Activated naive CD4-positive, alpha-beta T cell treated with anti-CD3 and anti-CD28 coated beads, Interleukin-2, amount 10 ng/mL, durations not matched to agents 7 days and 5 days (primary cell): Measurements from ENCODE around the gene LAMA2.

Experiments
- CTCF ChIA-PET: fragments of 350-600 bp; sonication (Branson Sonifier 250); formaldehyde crosslinking; loops from one replicate; lab custom pipeline; 2021; ENCODE audit warnings: antibody characterized with exemption; lab: Charles Lee
- DNase-seq: peaks from one replicate; pipeline ENCODE4 v3.0.0-alpha.2; 2020
- H3K27ac Mint-ChIP-seq: one replicate; pipeline ENCODE4 v1.8.0; 2021; ENCODE audit warnings: mild to moderate bottlenecking, moderate library complexity, mixed read lengths
- H3K27me3 Mint-ChIP-seq: one replicate; pipeline ENCODE4 v1.8.0; 2021; ENCODE audit warnings: mild to moderate bottlenecking, mixed read lengths
- H3K36me3 Mint-ChIP-seq: one replicate; pipeline ENCODE4 v1.8.0; 2021; ENCODE audit warnings: mixed read lengths
- H3K4me1 Mint-ChIP-seq: one replicate; pipeline ENCODE4 v1.8.0; 2021; ENCODE audit warnings: mixed read lengths
- H3K4me3 Mint-ChIP-seq: one replicate; pipeline ENCODE4 v1.8.0; 2021; ENCODE audit warnings: mild to moderate bottlenecking, moderate library complexity, mixed read lengths
- H3K9me3 Mint-ChIP-seq: one replicate; pipeline ENCODE4 v1.8.0; 2021; ENCODE audit warnings: mixed read lengths

Gene LAMA2

DNA sequence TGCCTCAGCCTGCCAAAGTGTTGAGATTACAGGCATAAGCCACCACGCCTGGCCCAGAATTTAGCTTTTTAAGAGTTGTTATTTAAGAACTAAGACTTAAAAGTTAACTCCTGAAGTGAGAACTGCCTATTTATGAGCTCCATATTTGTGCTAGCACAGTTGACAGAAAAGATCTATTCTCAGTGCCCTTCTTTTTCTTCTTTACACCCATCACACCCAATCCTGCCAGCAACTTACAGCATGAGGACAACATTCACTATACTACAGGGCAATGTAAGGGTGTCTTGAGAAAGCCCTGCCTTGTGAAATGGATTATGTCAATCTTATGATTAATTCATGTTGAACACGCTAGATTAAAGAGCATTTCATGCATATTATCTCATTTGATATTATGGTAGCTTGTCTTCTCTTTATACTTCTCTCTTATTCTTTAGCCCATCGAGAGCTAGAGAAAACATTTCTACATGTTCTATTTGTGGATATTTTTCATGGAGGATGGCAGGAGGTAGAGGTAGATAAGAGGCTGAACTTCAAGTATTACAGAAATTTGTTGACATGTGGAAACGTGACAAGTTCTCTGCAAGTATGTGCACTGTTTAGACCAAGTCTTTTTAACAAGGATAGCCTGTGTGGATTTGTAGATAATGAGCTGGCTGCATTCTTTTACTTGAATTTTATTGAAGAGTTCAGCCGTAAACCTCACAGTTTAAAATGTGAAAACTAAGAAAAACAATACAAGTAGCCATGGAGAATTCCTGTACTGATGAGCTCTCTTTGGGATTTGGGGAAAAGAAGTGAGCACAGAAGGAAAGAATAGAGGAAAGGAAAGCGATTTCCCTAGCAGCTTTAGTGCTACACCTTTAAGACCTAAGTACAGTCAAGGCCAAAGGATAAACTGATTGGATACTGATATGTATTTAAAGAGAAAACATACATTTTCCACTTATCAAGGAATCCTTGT, 614.8 kb downstream of the LAMA2 start:
- no peak for DNase-seq
- H3K4me1 Mint-ChIP-seq = peaks cover 28% of the 10 kb centered on the region
- H3K36me3 Mint-ChIP-seq = no peaks in the 10 kb centered on the region
- no peaks in the 10 kb centered on the region for H3K9me3 Mint-ChIP-seq
- no peak overlapping the region for H3K4me3 Mint-ChIP-seq
- H3K27ac Mint-ChIP-seq = no peak overlapping the region
- CTCF ChIA-PET = interaction anchor here (0.6 to 1.9 kb wide), 14 partner anchors 8 to 524 kb away, joined by 3 to 10 read pairs (median 5); no protein-coding TSS in a partner anchor
- H3K27me3 Mint-ChIP-seq = no peaks in the 10 kb centered on the region

DNA sequence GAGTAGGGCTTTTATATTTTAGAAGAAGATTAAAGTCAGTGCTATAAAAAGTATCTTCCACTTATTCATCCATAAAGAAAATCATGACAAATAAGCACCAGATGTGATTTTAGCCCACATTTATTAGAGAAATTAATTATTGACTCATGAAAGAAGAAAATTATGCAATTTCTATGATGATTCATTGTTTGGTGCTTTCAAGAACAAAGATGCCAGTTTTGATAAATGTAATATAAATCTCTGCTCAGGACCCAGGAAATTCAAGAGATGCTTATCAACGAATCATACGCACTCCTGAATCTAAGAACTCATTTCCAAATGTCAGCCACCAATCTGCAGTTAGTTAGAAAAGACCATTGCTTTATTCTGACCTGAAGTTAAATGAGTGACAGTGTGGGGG, 615.6 kb downstream of the LAMA2 start:
- Mint-ChIP-seq H3K4me1 (peaks cover 28% of the 10 kb centered on the region), H3K27ac (no peak overlapping the region)

DNA sequence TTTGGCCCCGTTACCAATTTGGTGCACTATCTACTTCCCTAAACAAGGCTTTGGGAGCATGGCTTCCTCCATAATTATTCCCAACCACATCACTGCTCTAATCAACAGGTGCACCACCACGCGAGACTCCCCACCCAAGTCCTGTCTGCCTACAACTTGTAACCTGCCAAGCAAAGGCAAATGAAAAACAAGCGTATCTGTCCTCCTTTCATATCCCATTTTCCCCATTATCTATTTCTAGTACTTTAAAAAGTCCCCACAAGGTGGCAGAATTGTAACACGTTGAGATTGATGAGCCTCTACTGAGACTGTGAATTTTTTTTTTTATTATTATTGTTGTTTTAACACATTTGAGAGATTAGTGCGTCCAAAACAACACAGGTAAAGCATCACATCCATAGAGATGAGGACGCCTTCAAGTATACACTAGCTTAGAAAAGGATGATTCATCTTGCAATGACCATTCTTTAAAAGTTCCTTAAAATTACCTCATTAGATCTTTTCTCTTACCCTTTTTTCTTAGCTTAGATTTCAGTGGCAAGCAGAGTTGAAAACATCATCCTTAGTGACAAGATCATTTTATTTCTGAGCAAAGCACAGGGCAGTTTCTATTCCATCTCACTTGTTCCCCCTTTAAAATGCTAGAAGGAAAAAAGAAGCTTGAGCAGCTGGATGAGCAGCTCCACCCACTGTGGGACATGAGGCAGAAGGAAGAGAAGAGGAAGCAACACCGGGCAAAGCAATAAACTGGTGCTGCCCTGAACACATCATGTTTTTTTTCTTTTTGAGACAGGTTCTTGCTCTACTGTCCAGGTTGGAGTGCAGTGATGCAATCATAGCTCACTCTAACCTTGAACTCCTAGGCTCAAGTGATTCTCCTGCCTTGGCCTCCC, 616.3 kb downstream of the LAMA2 start:
- Mint-ChIP-seq H3K4me1 (peaks cover 28% of the 10 kb centered on the region), H3K27ac (no peak overlapping the region), H3K4me3 (no peak overlapping the region), H3K9me3 (no peaks in the 10 kb centered on the region), H3K27me3 (no peaks in the 10 kb centered on the region), H3K36me3 (no peaks in the 10 kb centered on the region)
- CTCF ChIA-PET = interaction anchor here (0.6 to 4.1 kb wide), 33 partner anchors 9 to 1199 kb away, joined by 3 to 28 read pairs (median 4); no protein-coding TSS in a partner anchor
- no peak for DNase-seq

More for the DNA sequence above, 615.6 kb downstream of the LAMA2 start:
- Mint-ChIP-seq H3K4me3 (no peak overlapping the region), H3K27me3 (no peaks in the 10 kb centered on the region), H3K36me3 (no peaks in the 10 kb centered on the region), H3K9me3 (no peaks in the 10 kb centered on the region)
- no peak for DNase-seq
- CTCF ChIA-PET = interaction anchor here (0.8 to 1.9 kb wide), 15 partner anchors 9 to 523 kb away, joined by 3 to 21 read pairs (median 6); no protein-coding TSS in a partner anchor

DNA sequence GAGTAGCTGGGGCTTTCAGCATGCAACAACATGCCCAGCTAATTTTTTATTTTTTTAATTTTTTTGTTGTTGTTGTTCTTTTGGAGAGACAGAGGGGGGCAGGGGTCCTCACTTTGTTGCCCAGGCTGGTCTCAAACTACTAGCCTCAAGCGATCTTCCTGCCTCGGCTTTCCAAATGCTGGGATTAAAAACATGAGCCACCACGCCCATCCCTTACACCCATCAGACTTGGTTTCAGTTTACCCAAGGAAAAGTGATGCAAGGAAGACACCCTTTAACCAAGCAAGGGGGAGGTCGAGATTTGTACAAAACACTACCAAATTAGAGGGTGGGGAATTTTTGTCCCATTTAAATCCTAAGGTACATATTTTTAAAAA, 616.9 kb downstream of the LAMA2 start:
- Mint-ChIP-seq H3K27ac (no peak overlapping the region), H3K36me3 (no peaks in the 10 kb centered on the region), H3K9me3 (no peaks in the 10 kb centered on the region), H3K27me3 (no peaks in the 10 kb centered on the region), H3K4me3 (no peak overlapping the region), H3K4me1 (peaks cover 28% of the 10 kb centered on the region)
- CTCF ChIA-PET = interaction anchor here (0.6 to 4.1 kb wide), 30 partner anchors 9 to 1198 kb away, joined by 3 to 28 read pairs (median 4); no protein-coding TSS in a partner anchor
- no peak for DNase-seq

DNA sequence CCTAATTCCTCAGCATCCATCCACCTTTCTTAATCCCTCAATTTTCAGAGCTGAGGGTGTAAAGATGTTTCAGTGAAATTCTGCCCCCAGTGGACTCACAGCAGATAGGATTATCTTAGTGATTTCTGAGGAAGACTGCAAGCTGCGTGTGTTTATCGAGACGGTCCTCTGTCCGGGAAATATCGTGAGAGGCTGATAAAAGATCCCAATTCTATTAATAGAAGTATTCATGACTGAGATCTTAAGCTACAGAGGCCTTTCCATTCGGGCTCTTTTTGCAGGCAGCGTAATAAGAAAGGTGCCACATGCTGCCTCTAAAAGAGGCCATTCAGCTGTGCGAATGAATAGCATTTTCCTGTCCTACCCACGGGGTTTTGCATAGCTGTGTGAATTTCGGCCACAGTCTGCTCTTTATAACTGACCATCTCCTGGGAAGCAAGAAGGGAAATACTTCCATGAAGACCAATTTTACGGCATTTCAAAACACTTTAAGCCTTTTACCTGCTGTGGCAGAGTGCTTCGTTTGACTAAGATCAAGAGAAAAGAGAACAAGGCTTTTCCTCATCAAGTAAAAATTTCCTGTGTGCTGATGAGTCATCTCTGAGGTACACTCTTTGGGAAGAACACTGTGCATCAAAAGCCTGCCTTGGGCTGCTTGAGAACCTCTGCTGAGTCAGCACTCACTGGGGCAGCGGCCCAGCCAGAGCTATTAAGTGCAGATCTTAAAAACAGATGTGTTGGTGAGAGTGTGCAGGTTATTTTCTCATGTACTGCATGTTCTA, 618.2 kb downstream of the LAMA2 start:
- H3K36me3 Mint-ChIP-seq = no peaks in the 10 kb centered on the region
- no peaks in the 10 kb centered on the region for H3K9me3 Mint-ChIP-seq
- no peaks in the 10 kb centered on the region for H3K27me3 Mint-ChIP-seq
- H3K4me3 Mint-ChIP-seq = no peak overlapping the region
- H3K27ac Mint-ChIP-seq = no peak overlapping the region
- DNase-seq = no peak
- CTCF ChIA-PET = interaction anchor here (0.9 to 4.1 kb wide), 15 partner anchors 11 to 520 kb away, joined by 3 to 28 read pairs (median 4); no protein-coding TSS in a partner anchor
- H3K4me1 Mint-ChIP-seq = peaks cover 21% of the 10 kb centered on the region

DNA sequence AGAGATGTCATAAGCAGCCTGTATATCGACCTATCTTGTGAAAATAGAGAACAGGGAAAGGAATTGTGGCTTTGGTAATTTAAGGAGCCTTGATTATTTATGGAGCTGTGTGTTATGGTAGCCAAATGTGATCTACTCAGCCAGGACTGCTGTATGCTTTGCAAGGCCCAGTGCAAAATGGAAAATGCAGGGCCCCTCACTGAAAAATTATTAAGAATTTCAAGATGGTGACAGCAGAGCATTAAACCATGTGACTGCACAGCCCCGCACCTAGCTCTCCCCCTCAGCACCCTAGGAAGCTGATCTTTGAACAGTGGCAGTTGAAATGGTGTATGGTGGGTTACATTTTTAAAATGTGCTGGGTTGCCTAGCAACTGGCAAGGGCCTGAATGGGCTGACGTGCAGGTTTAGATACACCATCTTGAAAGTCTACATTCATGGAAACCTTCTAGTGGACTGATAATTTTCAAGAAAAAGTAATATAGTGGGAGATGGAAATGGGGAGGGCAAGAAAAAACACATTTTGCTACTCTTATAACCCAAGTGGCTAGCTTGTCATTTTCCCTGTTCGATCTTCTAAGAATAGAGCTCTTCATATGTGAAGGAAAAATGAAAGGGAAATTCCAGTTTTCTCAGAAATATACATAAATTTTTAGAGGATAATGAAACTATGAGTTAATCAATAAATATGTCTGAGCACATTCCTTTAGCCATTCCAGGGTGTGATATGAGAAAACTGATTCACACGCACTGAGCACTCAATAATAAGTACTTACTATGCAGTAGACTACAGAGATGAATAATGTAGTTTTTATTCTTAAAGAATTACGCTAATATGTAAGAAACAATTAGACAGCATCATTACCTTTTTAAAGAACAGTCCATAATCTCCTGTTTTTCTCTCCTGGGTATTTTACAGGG, 619.1 kb downstream of the LAMA2 start:
- Mint-ChIP-seq H3K4me1 (peaks cover 21% of the 10 kb centered on the region), H3K27ac (no peak overlapping the region), H3K4me3 (no peak overlapping the region), H3K27me3 (no peaks in the 10 kb centered on the region), H3K9me3 (no peaks in the 10 kb centered on the region), H3K36me3 (no peaks in the 10 kb centered on the region)
- no peak for DNase-seq
- CTCF ChIA-PET = interaction anchor here (1.0 to 4.1 kb wide), 10 partner anchors 12 to 519 kb away, joined by 3 to 28 read pairs (median 5); no protein-coding TSS in a partner anchor

DNA sequence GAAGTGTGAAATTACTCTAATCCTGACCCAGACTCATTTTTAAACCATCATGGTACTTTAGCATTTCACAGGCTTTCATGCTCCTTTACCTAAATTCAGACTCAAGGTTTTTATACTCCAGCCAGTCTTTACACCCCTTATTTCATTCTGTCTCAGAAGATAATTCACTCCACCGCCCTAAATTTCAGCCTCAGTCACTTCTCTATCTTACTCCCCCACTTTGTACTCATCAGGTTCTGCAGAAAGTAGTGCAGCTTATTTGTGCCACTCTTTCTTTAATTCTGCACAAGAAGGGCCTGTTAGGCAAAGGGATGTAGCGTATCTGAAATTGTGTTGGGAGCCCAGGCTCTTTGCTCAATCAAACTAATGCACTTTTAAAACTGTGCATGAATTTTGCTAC, 621.5 kb downstream of the LAMA2 start:
- no peaks in the 10 kb centered on the region for H3K27me3 Mint-ChIP-seq
- no peak for DNase-seq

DNA sequence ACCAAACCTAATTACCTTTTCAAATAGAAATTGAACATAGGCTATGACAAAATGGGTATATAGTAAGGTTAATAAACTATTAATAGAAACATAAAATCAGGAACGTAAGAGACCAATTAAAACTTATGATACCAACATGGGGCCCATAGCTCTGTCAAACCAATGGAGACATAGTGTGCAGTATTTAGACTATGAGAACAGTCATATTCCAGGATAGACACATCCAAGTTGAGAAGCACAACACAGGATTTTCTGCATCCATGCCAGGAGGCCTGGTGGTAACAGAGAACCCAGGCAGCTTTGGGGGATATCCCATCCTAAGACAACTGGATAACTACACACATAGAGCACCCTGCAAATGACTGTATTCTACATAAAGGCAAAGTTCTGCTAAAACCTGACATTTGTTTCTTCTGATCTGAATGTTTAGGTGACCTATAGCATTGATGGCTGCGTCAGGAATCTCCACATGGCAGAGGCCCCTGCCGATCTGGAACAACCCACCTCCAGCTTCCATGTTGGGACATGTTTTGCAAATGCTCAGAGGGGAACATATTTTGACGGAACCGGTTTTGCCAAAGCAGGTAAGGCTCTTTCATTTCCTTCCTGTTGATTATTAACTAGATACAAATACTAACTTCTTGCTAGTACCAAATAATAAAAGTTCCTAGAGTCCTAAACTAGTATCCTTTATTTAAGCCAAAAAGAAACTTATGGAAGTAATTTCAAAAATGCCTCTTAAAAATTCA, 624.3 kb downstream of the LAMA2 start:
- Mint-ChIP-seq H3K4me3 (no peak overlapping the region), H3K4me1 (no peaks in the 10 kb centered on the region), H3K27ac (no peak overlapping the region), H3K27me3 (no peaks in the 10 kb centered on the region), H3K36me3 (no peaks in the 10 kb centered on the region), H3K9me3 (no peaks in the 10 kb centered on the region)
- CTCF ChIA-PET = no interaction called here
- no peak for DNase-seq

More for the DNA sequence above, 621.5 kb downstream of the LAMA2 start:
- Mint-ChIP-seq H3K4me3 (no peak overlapping the region), H3K9me3 (no peaks in the 10 kb centered on the region), H3K36me3 (no peaks in the 10 kb centered on the region), H3K4me1 (peaks cover 10% of the 10 kb centered on the region), H3K27ac (no peak overlapping the region)
- CTCF ChIA-PET = interaction anchor here (1.2 kb wide), 1 partner anchor 62 kb away, joined by 4 read pairs; no protein-coding TSS in a partner anchor

DNA sequence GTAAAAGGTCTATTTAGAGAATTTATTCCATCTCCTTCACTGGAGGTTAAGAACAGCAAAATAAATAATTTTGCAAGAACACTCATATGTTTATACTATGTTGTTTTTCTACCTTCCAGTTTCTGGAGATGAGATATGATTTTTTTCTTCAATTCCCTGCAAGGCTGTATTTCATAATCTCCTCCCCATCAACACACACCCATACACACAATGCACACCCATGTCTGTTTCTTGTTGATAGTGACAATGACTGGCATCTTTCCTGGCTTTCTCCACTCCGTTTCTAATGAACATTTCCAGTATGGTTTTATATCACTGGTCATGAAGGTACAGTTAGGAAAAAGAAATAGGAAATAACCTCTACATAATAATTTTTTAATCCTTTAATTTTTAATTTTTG, 624.9 kb downstream of the LAMA2 start:
- no peak for DNase-seq
- H3K4me3 Mint-ChIP-seq = no peak overlapping the region
- no peaks in the 10 kb centered on the region for H3K4me1 Mint-ChIP-seq
- no peak overlapping the region for H3K27ac Mint-ChIP-seq
- H3K9me3 Mint-ChIP-seq = no peaks in the 10 kb centered on the region
- CTCF ChIA-PET = no interaction called here
- no peaks in the 10 kb centered on the region for H3K36me3 Mint-ChIP-seq
- no peaks in the 10 kb centered on the region for H3K27me3 Mint-ChIP-seq

DNA sequence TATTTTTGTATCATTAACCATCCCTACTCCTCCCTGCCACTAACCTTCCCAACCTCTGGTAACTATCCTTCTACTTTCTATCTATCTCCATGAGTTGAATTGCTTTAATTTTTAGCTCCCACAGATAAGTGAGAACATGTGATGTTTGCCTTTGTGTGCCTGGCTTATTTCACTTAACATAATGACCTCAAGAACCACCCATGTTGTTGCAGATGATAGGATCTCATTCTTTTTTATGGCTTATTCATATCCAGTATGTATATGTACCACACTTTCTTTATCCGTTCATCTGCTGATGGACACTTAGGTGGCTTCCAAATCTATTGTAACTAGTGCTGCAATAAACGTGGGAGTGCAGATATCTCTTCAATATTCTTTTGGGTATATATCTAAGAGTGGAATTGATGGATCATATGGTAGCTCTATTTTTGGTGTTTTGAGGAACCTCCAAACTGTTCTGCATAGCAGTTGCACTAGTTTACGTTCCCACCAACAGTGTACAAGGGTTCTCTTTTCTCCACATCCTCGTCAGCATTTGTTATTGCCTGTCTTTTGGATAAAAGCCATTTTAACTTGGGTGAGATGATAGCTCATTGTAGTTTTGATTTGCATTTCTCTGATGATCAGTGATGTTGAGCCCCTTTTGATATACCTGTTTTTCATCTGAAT, 625.7 kb downstream of the LAMA2 start:
- Mint-ChIP-seq H3K4me1 (no peaks in the 10 kb centered on the region), H3K9me3 (no peaks in the 10 kb centered on the region), H3K27ac (no peak overlapping the region), H3K27me3 (no peaks in the 10 kb centered on the region), H3K4me3 (no peak overlapping the region), H3K36me3 (no peaks in the 10 kb centered on the region)
- CTCF ChIA-PET = interaction anchor here (0.6 kb wide), 1 partner anchor 1228 kb away, joined by 5 read pairs; no protein-coding TSS in a partner anchor
- DNase-seq = no peak

DNA sequence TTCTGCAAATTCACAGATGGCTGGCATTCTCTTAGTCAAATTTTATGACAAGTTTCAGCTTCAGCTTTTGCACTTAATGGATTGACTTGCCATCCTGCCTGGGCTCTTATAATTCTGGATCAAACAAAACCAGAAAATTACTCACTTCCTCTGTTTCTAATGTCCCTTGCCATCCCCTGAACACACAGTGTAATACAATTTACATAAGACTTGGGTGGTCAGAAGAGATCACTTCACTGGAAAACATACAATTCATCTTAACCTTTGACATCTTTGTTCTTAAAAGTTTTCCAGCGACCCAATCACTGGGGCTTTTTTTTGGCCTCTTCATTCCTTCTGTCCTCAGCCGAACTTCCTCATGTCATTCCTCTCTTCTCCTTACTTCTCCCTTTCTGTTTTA, 628.0 kb downstream of the LAMA2 start:
- CTCF ChIA-PET = no interaction called here
- no peak overlapping the region for H3K27ac Mint-ChIP-seq
- H3K36me3 Mint-ChIP-seq = no peaks in the 10 kb centered on the region
- no peaks in the 10 kb centered on the region for H3K9me3 Mint-ChIP-seq
- DNase-seq = no peak
- no peak overlapping the region for H3K4me3 Mint-ChIP-seq
- H3K4me1 Mint-ChIP-seq = no peaks in the 10 kb centered on the region
- H3K27me3 Mint-ChIP-seq = no peaks in the 10 kb centered on the region
